Fibroblast of lung (primary cell): ENCODE results near the gene KIF26B. TPM values are rescaled to one million over a fixed set of nuclear protein-coding genes. Genes with fewer than 3 reads are reported as not detected.

Source experiments
- DNase-seq, 2 donors: peaks; one replicate each; pipeline versions ENCODE4 v3.0.0 to v3.0.0-alpha.2; 2010; ENCODE audit warnings: low read depth in 2 of 2
- H2AFZ ChIP-seq: 2 replicates; pipeline ENCODE4 v1.5.1; 2012; ENCODE audit warnings: low read length, control low read depth, inconsistent platforms
- H3K27ac ChIP-seq: 2 replicates; pipeline ENCODE4 v1.5.1; 2011; ENCODE audit warnings: low read length, control low read depth; ENCODE audit not compliant: insufficient read depth
- H3K27me3 ChIP-seq: 2 replicates; pipeline ENCODE4 v1.5.1; 2011; ENCODE audit warnings: mild to moderate bottlenecking, low read length; ENCODE audit not compliant: control insufficient read depth, insufficient read depth
- H3K36me3 ChIP-seq: 2 replicates; pipeline ENCODE4 v1.5.1; 2011; ENCODE audit warnings: low read length; ENCODE audit not compliant: control insufficient read depth, insufficient read depth
- H3K4me1 ChIP-seq: 2 replicates; pipeline ENCODE4 v1.5.1; 2011; ENCODE audit warnings: low read length; ENCODE audit not compliant: control insufficient read depth, insufficient read depth; ENCODE audit errors: extremely low read depth
- H3K4me2 ChIP-seq: 2 replicates; pipeline ENCODE4 v1.5.1; 2011; ENCODE audit warnings: low read length, control low read depth; ENCODE audit not compliant: insufficient read depth; ENCODE audit errors: extremely low read depth
- H3K4me3 ChIP-seq, 4 experiments: fragments of 200-600 bp in 1 of 4; sonication (generic) in 1 of 4; replicated peaks in 1 of 4; 2 replicates each; pipeline ENCODE4 v1.5.1; 2011 to 2016; ENCODE audit warnings: low read length in 4 of 4, low read depth in 3 of 4, mild to moderate bottlenecking in 3 of 4, control low read depth in 2 of 4, inconsistent platforms in 1 of 4, mixed read lengths in 1 of 4; ENCODE audit not compliant: insufficient read depth in 1 of 4; ENCODE audit errors: control extremely low read depth in 1 of 4
- H3K79me2 ChIP-seq: 2 replicates; pipeline ENCODE4 v1.5.1; 2012; ENCODE audit warnings: mild to moderate bottlenecking, low read length, inconsistent platforms; ENCODE audit not compliant: control insufficient read depth, insufficient read depth
- H3K9ac ChIP-seq: 2 replicates; pipeline ENCODE4 v1.5.1; 2011; ENCODE audit warnings: mild to moderate bottlenecking, low read length, control low read depth; ENCODE audit not compliant: insufficient read depth
- H3K9me3 ChIP-seq: 2 replicates; pipeline ENCODE4 v1.5.1; 2012; ENCODE audit warnings: low read depth, low read length; ENCODE audit not compliant: control insufficient read depth, insufficient read depth
- H4K20me1 ChIP-seq: 2 replicates; pipeline ENCODE4 v1.5.1; 2011; ENCODE audit warnings: low read length; ENCODE audit not compliant: control insufficient read depth, insufficient read depth; ENCODE audit errors: extremely low read depth
- EZH2 ChIP-seq: IDR thresholded peaks from 2 replicates; pipeline ENCODE4 v1.5.1; 2012; ENCODE audit warnings: low read length, control low read depth, mild to moderate bottlenecking; ENCODE audit errors: missing control alignments
- polyA plus RNA-seq, 2 donors: library from polyadenylated mRNA; depleted of rRNA in 1 of 2; stranded (reverse) in 1 of 2; unstranded in 1 of 2; fragments of >200 nt; gene quantifications; 2 replicates each; pipeline ENCODE4 v1.2.1, GENCODE V29; 2011 to 2012; ENCODE audit warnings: missing spikeins in 1 of 2
- total RNA-seq: library from RNA; depleted of rRNA; stranded (reverse); fragments of >200 nt; gene quantifications from 2 replicates; pipeline ENCODE4 v1.2.1, GENCODE V29; 2014
- TF ChIP-seq, protein P1 (sequence below), 2 donors: IDR thresholded peaks in 1 of 2; conservative IDR thresholded peaks in 1 of 2; 1 replicate in 1 of 2; 2 replicates in 1 of 2; pipeline ENCODE4 v1.5.1; 2011 to 2012; ENCODE audit warnings: low read length in 2 of 2, control low read depth in 1 of 2, inconsistent platforms in 1 of 2, low read depth in 1 of 2, mild to moderate bottlenecking in 1 of 2

Gene KIF26B
- total and polyA plus RNA-seq, 2 donors (not counting 1 experiment from before 2014, with no cell fraction given) = 5.3 to 6.1 TPM

DNA sequence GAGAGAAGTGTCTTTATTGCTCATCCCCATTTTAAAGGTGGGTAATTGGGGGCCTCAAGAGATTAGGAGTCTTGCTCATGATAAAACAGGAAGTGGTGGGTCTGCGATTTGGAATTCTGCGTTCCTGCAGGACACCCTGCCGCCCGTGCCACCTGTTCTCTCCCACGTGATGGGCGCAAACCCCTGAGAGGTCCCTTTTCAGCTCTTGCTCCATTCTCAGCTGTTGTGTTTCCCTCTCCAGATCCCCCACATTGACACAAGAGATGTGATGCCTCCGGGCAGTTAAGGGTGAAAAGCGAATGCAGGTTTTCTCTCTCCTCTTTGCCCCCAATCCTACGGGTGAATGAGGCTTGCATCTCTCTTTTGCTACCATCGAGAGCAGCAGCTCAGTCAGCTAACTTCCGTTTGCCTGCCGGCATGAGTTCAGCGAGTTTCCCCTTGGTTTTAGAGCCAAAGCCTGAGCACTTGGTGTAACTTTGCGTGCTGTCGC is 57.5 kb downstream of the KIF26B start:
- H3K4me1 ChIP-seq = no peaks in the 10 kb centered on the region
- H3K4me3 ChIP-seq = no peak overlapping the region
- DNase-seq = no peak
- no peaks in the 10 kb centered on the region for H3K79me2 ChIP-seq
- H3K36me3 ChIP-seq = no peaks in the 10 kb centered on the region
- no peaks in the 10 kb centered on the region for H3K27me3 ChIP-seq
- no peak overlapping the region for H3K27ac ChIP-seq
- H4K20me1 ChIP-seq = no peaks in the 10 kb centered on the region
- no peak overlapping the region for H3K9ac ChIP-seq
- TF ChIP-seq, protein P1, sequence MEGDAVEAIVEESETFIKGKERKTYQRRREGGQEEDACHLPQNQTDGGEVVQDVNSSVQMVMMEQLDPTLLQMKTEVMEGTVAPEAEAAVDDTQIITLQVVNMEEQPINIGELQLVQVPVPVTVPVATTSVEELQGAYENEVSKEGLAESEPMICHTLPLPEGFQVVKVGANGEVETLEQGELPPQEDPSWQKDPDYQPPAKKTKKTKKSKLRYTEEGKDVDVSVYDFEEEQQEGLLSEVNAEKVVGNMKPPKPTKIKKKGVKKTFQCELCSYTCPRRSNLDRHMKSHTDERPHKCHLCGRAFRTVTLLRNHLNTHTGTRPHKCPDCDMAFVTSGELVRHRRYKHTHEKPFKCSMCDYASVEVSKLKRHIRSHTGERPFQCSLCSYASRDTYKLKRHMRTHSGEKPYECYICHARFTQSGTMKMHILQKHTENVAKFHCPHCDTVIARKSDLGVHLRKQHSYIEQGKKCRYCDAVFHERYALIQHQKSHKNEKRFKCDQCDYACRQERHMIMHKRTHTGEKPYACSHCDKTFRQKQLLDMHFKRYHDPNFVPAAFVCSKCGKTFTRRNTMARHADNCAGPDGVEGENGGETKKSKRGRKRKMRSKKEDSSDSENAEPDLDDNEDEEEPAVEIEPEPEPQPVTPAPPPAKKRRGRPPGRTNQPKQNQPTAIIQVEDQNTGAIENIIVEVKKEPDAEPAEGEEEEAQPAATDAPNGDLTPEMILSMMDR (conservative IDR thresholded peaks at IDR 0.05 in 1 of 2, IDR thresholded peaks at IDR 0.05 in 1 of 2; ENCODE audit: low read depth in 1 of 2, low read length in 2 of 2) = no peak
- TF ChIP-seq EZH2 = no peak
- no peak overlapping the region for H2AFZ ChIP-seq
- no peaks in the 10 kb centered on the region for H3K9me3 ChIP-seq
- no peak overlapping the region for H3K4me2 ChIP-seq

DNA sequence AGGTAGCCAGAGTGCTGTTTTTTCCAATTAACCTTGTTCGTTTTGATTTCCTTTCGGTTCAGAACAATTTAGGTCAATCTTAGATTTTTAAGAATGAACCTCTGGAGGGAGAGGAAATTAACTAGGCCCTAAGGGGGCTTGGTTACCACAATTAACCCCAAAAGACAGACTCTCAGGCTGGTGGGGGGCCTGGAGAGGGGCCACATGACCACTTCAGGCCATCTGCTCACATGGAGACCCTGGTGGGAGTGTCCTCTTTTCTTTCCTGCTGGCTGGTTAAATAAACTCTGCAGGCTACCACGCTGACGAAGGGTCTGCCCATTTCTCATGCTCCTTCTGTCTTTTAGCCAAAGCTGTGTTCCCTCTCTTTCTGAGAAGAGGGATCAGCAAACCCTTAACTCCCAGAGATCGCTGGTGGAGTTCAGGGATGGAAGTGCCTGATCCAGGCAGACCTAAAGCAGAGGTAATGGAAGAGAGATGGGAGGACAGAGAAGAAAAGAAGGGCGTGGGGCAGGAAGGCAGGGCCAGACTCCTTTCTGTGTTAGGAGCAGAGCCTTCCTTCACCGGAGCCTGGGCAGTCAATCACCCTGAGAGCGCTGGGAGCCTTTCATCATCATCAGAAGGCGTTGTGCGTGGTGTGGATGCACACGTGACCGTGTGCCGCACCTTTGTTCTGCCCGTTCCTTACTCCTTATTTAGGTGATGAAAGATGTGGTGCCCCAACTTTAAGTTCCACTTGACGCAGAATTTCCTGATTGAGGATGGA is 58.5 kb downstream of the KIF26B start:
- Histone ChIP-seq H3K4me2 (no peak overlapping the region), H3K79me2 (no peaks in the 10 kb centered on the region), H3K36me3 (no peaks in the 10 kb centered on the region), H3K9ac (no peak overlapping the region), H3K27ac (no peak overlapping the region), H3K27me3 (no peaks in the 10 kb centered on the region), H3K9me3 (no peaks in the 10 kb centered on the region), H2AFZ (no peak overlapping the region), H4K20me1 (no peaks in the 10 kb centered on the region), H3K4me3 (no peak overlapping the region), H3K4me1 (no peaks in the 10 kb centered on the region)
- TF ChIP-seq EZH2 = no peak
- DNase-seq = no peak

DNA sequence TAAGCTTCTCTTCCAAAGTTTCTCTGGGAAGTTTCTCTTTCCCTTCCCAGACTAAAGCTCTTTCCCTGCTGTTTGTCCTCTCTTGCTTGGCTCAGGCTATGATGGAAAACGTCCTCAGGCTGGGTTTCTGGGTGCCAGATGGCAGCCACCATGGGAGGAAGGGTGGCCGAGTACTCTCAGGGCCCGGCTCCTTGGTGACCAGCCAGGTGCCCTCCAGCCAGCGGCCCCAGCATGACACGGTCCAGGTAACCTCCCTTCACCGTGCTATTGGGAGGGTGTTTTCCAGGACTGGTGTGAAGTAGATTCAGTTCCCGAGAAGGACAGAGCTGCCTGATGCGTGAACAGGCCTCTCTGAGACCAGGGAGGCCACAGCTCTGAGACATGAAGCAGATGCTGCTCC is 60.3 kb downstream of the KIF26B start:
- no peak for TF ChIP-seq EZH2
- TF ChIP-seq, protein P1 (conservative IDR thresholded peaks at IDR 0.05 in 1 of 2, IDR thresholded peaks at IDR 0.05 in 1 of 2; ENCODE audit: low read depth in 1 of 2, low read length in 2 of 2) = no peak
- no peak overlapping the region for H3K27ac ChIP-seq
- no peaks in the 10 kb centered on the region for H3K27me3 ChIP-seq
- no peak overlapping the region for H3K4me2 ChIP-seq
- no peak overlapping the region for H3K9ac ChIP-seq
- no peak overlapping the region for H2AFZ ChIP-seq
- no peak overlapping the region for H3K4me3 ChIP-seq
- H3K36me3 ChIP-seq = no peaks in the 10 kb centered on the region
- no peaks in the 10 kb centered on the region for H4K20me1 ChIP-seq
- no peaks in the 10 kb centered on the region for H3K9me3 ChIP-seq
- H3K79me2 ChIP-seq = no peaks in the 10 kb centered on the region
- DNase-seq = no peak
- H3K4me1 ChIP-seq = no peaks in the 10 kb centered on the region
